Ishikawa (cell line): ENCODE results near the gene CRISP1.

Source experiments
- CEBPB ChIP-seq: IDR thresholded peaks from 2 replicates; pipeline ENCODE4 v1.6.1; 2012
- CREB1 ChIP-seq: IDR thresholded peaks from 2 replicates; pipeline ENCODE4 v1.6.1; 2012; ENCODE audit warnings: low read depth
- EGR1 ChIP-seq: IDR thresholded peaks from 2 replicates; pipeline ENCODE4 v1.6.1; 2012
- EP300 ChIP-seq: IDR thresholded peaks from 2 replicates; pipeline ENCODE4 v1.6.1; 2012; ENCODE audit warnings: borderline replicate concordance
- FOXM1 ChIP-seq: IDR thresholded peaks from 2 replicates; pipeline ENCODE4 v1.6.1; 2012; ENCODE audit warnings: low read depth, borderline replicate concordance
- MAX ChIP-seq: IDR thresholded peaks from 2 replicates; pipeline ENCODE4 v1.6.1; 2012
- NFIC ChIP-seq: IDR thresholded peaks from 2 replicates; pipeline ENCODE4 v1.6.1; 2012
- RAD21 ChIP-seq: IDR thresholded peaks from 2 replicates; pipeline ENCODE4 v1.6.1; 2012; ENCODE audit warnings: low read depth
- REST ChIP-seq: IDR thresholded peaks from 2 replicates; pipeline ENCODE4 v1.6.1; 2012; ENCODE audit warnings: low read depth, mild to moderate bottlenecking
- TAF1 ChIP-seq: IDR thresholded peaks from 2 replicates; pipeline ENCODE4 v1.6.1; 2012; ENCODE audit warnings: low read depth, mild to moderate bottlenecking
- TCF12 ChIP-seq: IDR thresholded peaks from 2 replicates; pipeline ENCODE4 v1.6.1; 2012; ENCODE audit warnings: low read depth
- TEAD4 ChIP-seq: IDR thresholded peaks from 2 replicates; pipeline ENCODE4 v1.6.1; 2012
- USF1 ChIP-seq: IDR thresholded peaks from 2 replicates; pipeline ENCODE4 v1.6.1; 2012
- YY1 ChIP-seq: IDR thresholded peaks from 2 replicates; pipeline ENCODE4 v1.6.1; 2012; ENCODE audit warnings: low read depth
- ZBTB7A ChIP-seq: IDR thresholded peaks from 2 replicates; pipeline ENCODE4 v1.6.1; 2012; ENCODE audit warnings: low read depth

Gene CRISP1

DNA sequence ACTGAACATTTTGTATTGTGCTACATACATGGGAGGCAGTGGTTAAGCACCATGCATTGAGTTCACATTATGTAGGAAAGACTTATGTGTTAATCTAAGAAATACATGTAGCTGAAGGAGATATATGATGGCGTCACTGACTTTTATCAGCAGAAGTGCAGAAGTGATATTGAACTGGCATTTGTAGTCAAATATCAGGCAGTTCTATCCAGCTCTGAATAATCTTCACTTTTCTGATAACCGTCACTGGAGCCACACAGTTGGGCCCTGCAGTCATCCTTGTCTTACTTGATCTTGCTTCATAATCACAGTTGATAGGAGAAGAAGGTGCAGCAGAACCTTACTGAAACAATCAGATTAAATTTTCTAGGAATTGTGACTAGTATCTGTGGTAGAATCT, 26.4 kb downstream of the CRISP1 start:
- TF ChIP-seq TEAD4 (no peak), CREB1 (no peak), TAF1 (no peak), REST (no peak), EGR1 (no peak), NFIC (no peak), RAD21 (no peak), USF1 (no peak), MAX (no peak), CEBPB (no peak), EP300 (no peak), TCF12 (no peak), FOXM1 (no peak), ZBTB7A (no peak), YY1 (no peak)

DNA sequence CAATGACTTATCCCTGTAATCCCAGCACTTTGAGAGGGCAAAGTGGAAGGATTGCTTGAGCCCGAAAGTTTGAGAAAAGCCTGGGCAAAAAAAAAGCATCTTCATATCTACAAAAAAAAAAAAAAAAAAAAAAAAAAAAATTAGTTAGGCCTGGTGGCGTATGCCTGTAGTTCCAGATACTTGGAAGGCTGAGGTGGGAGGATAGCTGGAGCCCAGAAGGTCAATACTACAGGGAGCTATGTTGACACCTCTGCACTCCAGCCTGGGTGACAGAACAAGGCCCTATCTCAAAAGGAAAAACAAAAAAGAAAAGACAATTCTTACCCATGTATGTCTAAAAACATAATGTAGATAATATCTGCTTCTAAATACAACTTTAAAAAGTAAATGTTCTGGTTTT, 27.2 kb downstream of the CRISP1 start:
- TF ChIP-seq MAX: no peak
- no peak for TF ChIP-seq USF1
- no peak for TF ChIP-seq REST
- TF ChIP-seq ZBTB7A: no peak
- no peak for TF ChIP-seq TEAD4
- TF ChIP-seq RAD21: no peak
- TF ChIP-seq EP300: no peak
- no peak for TF ChIP-seq TAF1
- TF ChIP-seq CEBPB: no peak
- TF ChIP-seq EGR1: no peak
- no peak for TF ChIP-seq TCF12

DNA sequence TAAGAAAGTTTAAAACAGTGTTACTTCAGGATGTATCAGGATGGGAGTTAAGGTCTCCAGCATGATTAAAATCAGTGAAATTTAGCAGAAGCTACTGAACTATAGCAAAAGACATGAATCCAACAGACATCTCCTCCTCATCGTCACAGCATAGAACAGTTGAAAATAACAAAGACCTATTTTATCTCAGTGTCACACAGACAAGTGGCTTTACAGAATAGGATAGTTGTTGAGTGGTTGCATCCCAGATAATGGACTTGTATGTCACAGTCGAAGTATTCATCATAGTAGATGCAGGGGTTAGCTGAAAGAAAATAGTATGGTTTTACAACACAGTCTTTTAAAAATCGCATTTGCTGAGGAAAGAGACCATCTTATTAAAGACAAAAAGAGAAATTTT, 31.2 kb downstream of the CRISP1 start:
- TF ChIP-seq REST (no peak), CEBPB (no peak), MAX (no peak), EP300 (no peak), TAF1 (no peak), CREB1 (no peak), RAD21 (no peak), NFIC (no peak), ZBTB7A (no peak), FOXM1 (no peak), USF1 (no peak), TCF12 (no peak), EGR1 (no peak), TEAD4 (no peak), YY1 (no peak)

DNA sequence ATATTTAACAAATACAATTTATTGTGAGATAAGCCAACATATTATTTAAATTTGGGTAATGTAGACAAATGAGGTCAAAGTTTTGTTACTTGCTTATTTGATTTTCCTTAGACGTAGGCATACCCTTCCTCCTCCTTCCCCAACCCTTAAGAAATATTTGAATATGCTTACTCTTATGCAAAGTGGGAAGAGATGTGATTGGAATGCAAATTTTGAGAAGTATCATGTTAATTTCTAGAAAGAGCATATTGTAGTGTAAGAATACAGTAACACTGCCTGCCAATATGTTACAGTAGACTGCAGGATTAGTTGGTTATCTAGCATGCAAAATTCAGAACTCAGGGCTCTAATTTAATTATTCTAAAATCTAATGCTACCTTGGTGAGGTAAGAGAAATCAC, 32.9 kb downstream of the CRISP1 start:
- TF ChIP-seq EGR1 (no peak), CREB1 (no peak), EP300 (no peak), CEBPB (no peak), TEAD4 (no peak), TCF12 (no peak), NFIC (no peak), USF1 (no peak), FOXM1 (no peak), RAD21 (no peak), YY1 (no peak), TAF1 (no peak), MAX (no peak), ZBTB7A (no peak)
